ENCODE measurements around the gene FBXW11.

FBXW11 gene

GRCh38 chr5:172002310-172002709 is 4.1 kb downstream of the FBXW11 start:
- peaks cover 19% of the 10 kb centered on the region for H3K4me1 ChIP-seq (ENCODE audit: control insufficient read depth, insufficient read depth, low read length)

GRCh38 chr5:171999877-172000276 is 6.6 kb downstream of the FBXW11 start:
- H3K27ac ChIP-seq (ENCODE audit: low read length), result no peak overlapping the region

More at GRCh38 chr5:172002310-172002709, 4.1 kb downstream of the FBXW11 start:
- Histone ChIP-seq H3K27ac (ENCODE audit: low read length) (no peak overlapping the region), H3K9ac (ENCODE audit: low read length in 2 of 2) (no peak overlapping the region), H3K4me3 (ENCODE audit: low read length in 2 of 2) (no peak overlapping the region), H3K36me3 (ENCODE audit: control insufficient read depth in 2 of 2, insufficient read depth in 2 of 2, low read length in 2 of 2) (no peaks in the 10 kb centered on the region), H3K9me3 (ENCODE audit: control insufficient read depth in 2 of 2, low read length in 2 of 2) (no peaks in the 10 kb centered on the region), H3K27me3 (ENCODE audit: control insufficient read depth in 1 of 2, insufficient read depth in 2 of 2, low read length in 2 of 2) (no peaks in the 10 kb centered on the region)

GRCh38 chr5:171999100-171999499 is 7.3 kb downstream of the FBXW11 start:
- Histone ChIP-seq H3K36me3 (ENCODE audit: control insufficient read depth in 2 of 2, insufficient read depth in 2 of 2, low read length in 2 of 2) (no peaks in the 10 kb centered on the region), H3K4me3 (ENCODE audit: low read length in 2 of 2) (no peak overlapping the region), H3K9me3 (ENCODE audit: control insufficient read depth in 2 of 2, low read length in 2 of 2) (no peaks in the 10 kb centered on the region), H3K4me1 (ENCODE audit: control insufficient read depth, insufficient read depth, low read length) (peaks cover 6% of the 10 kb centered on the region), H3K9ac (ENCODE audit: low read length in 2 of 2) (no peak overlapping the region), H3K27ac (ENCODE audit: low read length) (no peak overlapping the region), H3K27me3 (ENCODE audit: control insufficient read depth in 1 of 2, insufficient read depth in 2 of 2, low read length in 2 of 2) (no peaks in the 10 kb centered on the region)

More at GRCh38 chr5:171999877-172000276, 6.6 kb downstream of the FBXW11 start:
- Histone ChIP-seq H3K36me3 (ENCODE audit: control insufficient read depth in 2 of 2, insufficient read depth in 2 of 2, low read length in 2 of 2) (no peaks in the 10 kb centered on the region), H3K4me3 (ENCODE audit: low read length in 2 of 2) (no peak overlapping the region), H3K9me3 (ENCODE audit: control insufficient read depth in 2 of 2, low read length in 2 of 2) (no peaks in the 10 kb centered on the region), H3K4me1 (ENCODE audit: control insufficient read depth, insufficient read depth, low read length) (peaks cover 8% of the 10 kb centered on the region), H3K9ac (ENCODE audit: low read length in 2 of 2) (no peak overlapping the region), H3K27me3 (ENCODE audit: control insufficient read depth in 1 of 2, insufficient read depth in 2 of 2, low read length in 2 of 2) (no peaks in the 10 kb centered on the region)

- Histone ChIP-seq H3K27ac (ENCODE audit: low read length) (no peak overlapping the region), H3K9ac (ENCODE audit: low read length in 2 of 2) (no peak overlapping the region), H3K36me3 (ENCODE audit: control insufficient read depth in 2 of 2, insufficient read depth in 2 of 2, low read length in 2 of 2) (no peaks in the 10 kb centered on the region), H3K4me1 (ENCODE audit: control insufficient read depth, insufficient read depth, low read length) (no peaks in the 10 kb centered on the region), H3K4me3 (ENCODE audit: low read length in 2 of 2) (no peak overlapping the region), H3K27me3 (ENCODE audit: control insufficient read depth in 1 of 2, insufficient read depth in 2 of 2, low read length in 2 of 2) (no peaks in the 10 kb centered on the region), H3K9me3 (ENCODE audit: control insufficient read depth in 2 of 2, low read length in 2 of 2) (no peaks in the 10 kb centered on the region)
These were observed 9.4 kb downstream of the FBXW11 start for GRCh38 chr5:171997011-171997410.

- H3K4me3 ChIP-seq (ENCODE audit: low read length in 2 of 2), result no peak overlapping the region
- no peaks in the 10 kb centered on the region for H3K27me3 ChIP-seq (ENCODE audit: control insufficient read depth in 1 of 2, insufficient read depth in 2 of 2, low read length in 2 of 2)
- H3K9ac ChIP-seq (ENCODE audit: low read length in 2 of 2), result no peak overlapping the region
- no peak overlapping the region for H3K27ac ChIP-seq (ENCODE audit: low read length)
- H3K4me1 ChIP-seq (ENCODE audit: control insufficient read depth, insufficient read depth, low read length), result no peaks in the 10 kb centered on the region
- H3K36me3 ChIP-seq (ENCODE audit: control insufficient read depth in 2 of 2, insufficient read depth in 2 of 2, low read length in 2 of 2), result no peaks in the 10 kb centered on the region
- no peaks in the 10 kb centered on the region for H3K9me3 ChIP-seq (ENCODE audit: control insufficient read depth in 2 of 2, low read length in 2 of 2)
These were observed 13.6 kb downstream of the FBXW11 start for GRCh38 chr5:171992813-171993212.

GRCh38 chr5:171992305-171992704 is 14.1 kb downstream of the FBXW11 start:
- H3K4me1 ChIP-seq (ENCODE audit: control insufficient read depth, insufficient read depth, low read length), result no peaks in the 10 kb centered on the region
- no peak overlapping the region for H3K9ac ChIP-seq (ENCODE audit: low read length in 2 of 2)
- H3K36me3 ChIP-seq (ENCODE audit: control insufficient read depth in 2 of 2, insufficient read depth in 2 of 2, low read length in 2 of 2), result no peaks in the 10 kb centered on the region
- no peaks in the 10 kb centered on the region for H3K27me3 ChIP-seq (ENCODE audit: control insufficient read depth in 1 of 2, insufficient read depth in 2 of 2, low read length in 2 of 2)
- H3K4me3 ChIP-seq (ENCODE audit: low read length in 2 of 2), result no peak overlapping the region
- H3K9me3 ChIP-seq (ENCODE audit: control insufficient read depth in 2 of 2, low read length in 2 of 2), result no peaks in the 10 kb centered on the region
- no peak overlapping the region for H3K27ac ChIP-seq (ENCODE audit: low read length)

- no peak overlapping the region for H3K9ac ChIP-seq (ENCODE audit: low read length in 2 of 2)
- no peaks in the 10 kb centered on the region for H3K36me3 ChIP-seq (ENCODE audit: control insufficient read depth in 2 of 2, insufficient read depth in 2 of 2, low read length in 2 of 2)
- H3K4me3 ChIP-seq (ENCODE audit: low read length in 2 of 2), result no peak overlapping the region
- no peaks in the 10 kb centered on the region for H3K9me3 ChIP-seq (ENCODE audit: control insufficient read depth in 2 of 2, low read length in 2 of 2)
- no peaks in the 10 kb centered on the region for H3K27me3 ChIP-seq (ENCODE audit: control insufficient read depth in 1 of 2, insufficient read depth in 2 of 2, low read length in 2 of 2)
- H3K27ac ChIP-seq (ENCODE audit: low read length), result no peak overlapping the region
- H3K4me1 ChIP-seq (ENCODE audit: control insufficient read depth, insufficient read depth, low read length), result no peaks in the 10 kb centered on the region
These were observed 15.8 kb downstream of the FBXW11 start for GRCh38 chr5:171990713-171991015.

GRCh38 chr5:171989946-171990712 is 16.3 kb downstream of the FBXW11 start:
- Histone ChIP-seq H3K27me3 (ENCODE audit: control insufficient read depth in 1 of 2, insufficient read depth in 2 of 2, low read length in 2 of 2) (no peaks in the 10 kb centered on the region), H3K27ac (ENCODE audit: low read length) (no peak overlapping the region), H3K9me3 (ENCODE audit: control insufficient read depth in 2 of 2, low read length in 2 of 2) (no peaks in the 10 kb centered on the region), H3K4me3 (ENCODE audit: low read length in 2 of 2) (no peak overlapping the region), H3K36me3 (ENCODE audit: control insufficient read depth in 2 of 2, insufficient read depth in 2 of 2, low read length in 2 of 2) (no peaks in the 10 kb centered on the region), H3K4me1 (ENCODE audit: control insufficient read depth, insufficient read depth, low read length) (no peaks in the 10 kb centered on the region), H3K9ac (ENCODE audit: low read length in 2 of 2) (no peak overlapping the region)

GRCh38 chr5:171989276-171989675 is 17.2 kb downstream of the FBXW11 start:
- no peaks in the 10 kb centered on the region for H3K4me1 ChIP-seq (ENCODE audit: control insufficient read depth, insufficient read depth, low read length)
- no peaks in the 10 kb centered on the region for H3K27me3 ChIP-seq (ENCODE audit: control insufficient read depth in 1 of 2, insufficient read depth in 2 of 2, low read length in 2 of 2)

GRCh38 chr5:171986772-171987171 is 19.7 kb downstream of the FBXW11 start:
- no peak overlapping the region for H3K9ac ChIP-seq (ENCODE audit: low read length in 2 of 2)
- H3K4me3 ChIP-seq (ENCODE audit: low read length in 2 of 2), result no peak overlapping the region
- no peaks in the 10 kb centered on the region for H3K36me3 ChIP-seq (ENCODE audit: control insufficient read depth in 2 of 2, insufficient read depth in 2 of 2, low read length in 2 of 2)
- H3K9me3 ChIP-seq (ENCODE audit: control insufficient read depth in 2 of 2, low read length in 2 of 2), result no peaks in the 10 kb centered on the region
- no peak overlapping the region for H3K27ac ChIP-seq (ENCODE audit: low read length)
- no peaks in the 10 kb centered on the region for H3K4me1 ChIP-seq (ENCODE audit: control insufficient read depth, insufficient read depth, low read length)
- no peaks in the 10 kb centered on the region for H3K27me3 ChIP-seq (ENCODE audit: control insufficient read depth in 1 of 2, insufficient read depth in 2 of 2, low read length in 2 of 2)

More at GRCh38 chr5:171989276-171989675, 17.2 kb downstream of the FBXW11 start:
- no peak overlapping the region for H3K9ac ChIP-seq (ENCODE audit: low read length in 2 of 2)
- no peaks in the 10 kb centered on the region for H3K36me3 ChIP-seq (ENCODE audit: control insufficient read depth in 2 of 2, insufficient read depth in 2 of 2, low read length in 2 of 2)
- H3K27ac ChIP-seq (ENCODE audit: low read length), result no peak overlapping the region
- no peaks in the 10 kb centered on the region for H3K9me3 ChIP-seq (ENCODE audit: control insufficient read depth in 2 of 2, low read length in 2 of 2)
- no peak overlapping the region for H3K4me3 ChIP-seq (ENCODE audit: low read length in 2 of 2)

GRCh38 chr5:171984748-171985419 is 21.6 kb downstream of the FBXW11 start:
- Histone ChIP-seq H3K9me3 (ENCODE audit: control insufficient read depth in 2 of 2, low read length in 2 of 2) (no peaks in the 10 kb centered on the region), H3K4me3 (ENCODE audit: low read length in 2 of 2) (no peak overlapping the region), H3K27me3 (ENCODE audit: control insufficient read depth in 1 of 2, insufficient read depth in 2 of 2, low read length in 2 of 2) (no peaks in the 10 kb centered on the region), H3K27ac (ENCODE audit: low read length) (no peak overlapping the region), H3K4me1 (ENCODE audit: control insufficient read depth, insufficient read depth, low read length) (no peaks in the 10 kb centered on the region), H3K36me3 (ENCODE audit: control insufficient read depth in 2 of 2, insufficient read depth in 2 of 2, low read length in 2 of 2) (no peaks in the 10 kb centered on the region), H3K9ac (ENCODE audit: low read length in 2 of 2) (no peak overlapping the region)

Measured in stomach smooth muscle (tissue), 2 donors.